ENCODE results near the gene ELL. TPM values are rescaled to one million over a fixed set of nuclear protein-coding genes. Genes with fewer than 3 reads are reported as not detected.

The ELL gene
- total RNA-seq, 1 experiment from 2014 or later: 17.3 TPM

DNA sequence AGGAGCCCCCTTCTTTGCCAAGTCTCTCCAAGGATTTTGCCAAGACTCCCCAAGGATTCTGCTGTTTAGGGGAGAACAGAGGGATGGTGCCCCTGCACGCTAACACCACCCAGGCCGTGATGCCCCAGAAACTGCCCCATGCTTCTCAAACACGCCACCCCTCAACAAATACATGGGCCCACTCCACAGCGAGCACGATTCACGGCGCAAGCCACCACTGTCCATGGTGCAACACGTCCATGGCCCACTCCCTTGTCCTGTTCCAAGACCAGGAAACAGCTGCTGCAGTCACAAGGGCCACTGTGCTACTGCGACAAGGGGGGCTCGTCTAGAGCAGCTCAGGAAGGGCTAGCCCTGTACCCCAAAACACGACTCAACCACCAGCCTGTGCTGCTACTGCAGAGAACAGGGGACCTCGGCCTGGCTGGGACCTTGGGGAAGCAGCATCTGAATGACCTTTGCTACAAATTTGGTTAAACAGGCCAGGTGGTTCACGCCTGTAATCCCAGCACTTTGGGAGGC lies 47.4 kb downstream of the ELL start (continued):
- TF ChIP-seq NFE2L1 (CRISPR knock-in tag; IDR thresholded peaks at IDR 0.05): no peak
- TF ChIP-seq, protein P1, sequence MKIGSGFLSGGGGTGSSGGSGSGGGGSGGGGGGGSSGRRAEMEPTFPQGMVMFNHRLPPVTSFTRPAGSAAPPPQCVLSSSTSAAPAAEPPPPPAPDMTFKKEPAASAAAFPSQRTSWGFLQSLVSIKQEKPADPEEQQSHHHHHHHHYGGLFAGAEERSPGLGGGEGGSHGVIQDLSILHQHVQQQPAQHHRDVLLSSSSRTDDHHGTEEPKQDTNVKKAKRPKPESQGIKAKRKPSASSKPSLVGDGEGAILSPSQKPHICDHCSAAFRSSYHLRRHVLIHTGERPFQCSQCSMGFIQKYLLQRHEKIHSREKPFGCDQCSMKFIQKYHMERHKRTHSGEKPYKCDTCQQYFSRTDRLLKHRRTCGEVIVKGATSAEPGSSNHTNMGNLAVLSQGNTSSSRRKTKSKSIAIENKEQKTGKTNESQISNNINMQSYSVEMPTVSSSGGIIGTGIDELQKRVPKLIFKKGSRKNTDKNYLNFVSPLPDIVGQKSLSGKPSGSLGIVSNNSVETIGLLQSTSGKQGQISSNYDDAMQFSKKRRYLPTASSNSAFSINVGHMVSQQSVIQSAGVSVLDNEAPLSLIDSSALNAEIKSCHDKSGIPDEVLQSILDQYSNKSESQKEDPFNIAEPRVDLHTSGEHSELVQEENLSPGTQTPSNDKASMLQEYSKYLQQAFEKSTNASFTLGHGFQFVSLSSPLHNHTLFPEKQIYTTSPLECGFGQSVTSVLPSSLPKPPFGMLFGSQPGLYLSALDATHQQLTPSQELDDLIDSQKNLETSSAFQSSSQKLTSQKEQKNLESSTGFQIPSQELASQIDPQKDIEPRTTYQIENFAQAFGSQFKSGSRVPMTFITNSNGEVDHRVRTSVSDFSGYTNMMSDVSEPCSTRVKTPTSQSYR (CRISPR knock-in tag; IDR thresholded peaks at IDR 0.05): no peak
- TF ChIP-seq, protein P2, sequence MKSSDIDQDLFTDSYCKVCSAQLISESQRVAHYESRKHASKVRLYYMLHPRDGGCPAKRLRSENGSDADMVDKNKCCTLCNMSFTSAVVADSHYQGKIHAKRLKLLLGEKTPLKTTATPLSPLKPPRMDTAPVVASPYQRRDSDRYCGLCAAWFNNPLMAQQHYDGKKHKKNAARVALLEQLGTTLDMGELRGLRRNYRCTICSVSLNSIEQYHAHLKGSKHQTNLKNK (CRISPR knock-in tag; IDR thresholded peaks at IDR 0.05): no peak
- no peak for TF ChIP-seq NFYB (CRISPR knock-in tag; conservative IDR thresholded peaks at IDR 0.05; ENCODE audit: low read depth)
- TF ChIP-seq ZNF232 (CRISPR knock-in tag; IDR thresholded peaks at IDR 0.05): no peak
- TF ChIP-seq, protein P3, sequence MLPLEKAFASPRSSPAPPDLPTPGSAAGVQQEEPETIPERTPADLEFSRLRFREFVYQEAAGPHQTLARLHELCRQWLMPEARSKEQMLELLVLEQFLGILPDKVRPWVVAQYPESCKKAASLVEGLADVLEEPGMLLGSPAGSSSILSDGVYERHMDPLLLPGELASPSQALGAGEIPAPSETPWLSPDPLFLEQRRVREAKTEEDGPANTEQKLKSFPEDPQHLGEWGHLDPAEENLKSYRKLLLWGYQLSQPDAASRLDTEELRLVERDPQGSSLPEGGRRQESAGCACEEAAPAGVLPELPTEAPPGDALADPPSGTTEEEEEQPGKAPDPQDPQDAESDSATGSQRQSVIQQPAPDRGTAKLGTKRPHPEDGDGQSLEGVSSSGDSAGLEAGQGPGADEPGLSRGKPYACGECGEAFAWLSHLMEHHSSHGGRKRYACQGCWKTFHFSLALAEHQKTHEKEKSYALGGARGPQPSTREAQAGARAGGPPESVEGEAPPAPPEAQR (CRISPR knock-in tag; IDR thresholded peaks at IDR 0.05): no peak
- TF ChIP-seq TCF7 (CRISPR knock-in tag; IDR thresholded peaks at IDR 0.05; ENCODE audit: low read depth): no peak

DNA sequence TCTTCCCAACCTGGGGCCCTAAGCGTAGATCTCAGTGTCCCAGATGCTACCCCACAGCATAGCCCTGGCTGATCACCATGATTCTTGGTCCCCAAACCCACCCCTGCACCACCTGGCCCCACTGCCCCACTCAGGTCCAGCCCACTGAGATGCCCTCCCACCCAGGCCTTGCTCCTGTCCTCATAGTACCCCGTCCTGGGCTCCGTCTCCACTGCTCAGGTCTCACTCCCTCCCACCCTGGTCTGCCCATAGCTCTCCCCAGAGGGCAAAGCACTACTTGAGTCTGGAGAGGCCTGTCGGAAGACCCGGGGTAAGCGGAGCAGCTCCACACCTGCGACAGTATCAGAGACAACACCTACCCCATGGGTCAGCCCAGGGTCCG lies 48.2 kb downstream of the ELL start:
- no peak for DNase-seq (ENCODE audit: low spot score)
- ChIA-PET POLR2A (interaction anchor here (0.8 kb wide), 1 partner anchor 15 kb away, joined by 3 read pairs; no protein-coding TSS in a partner anchor), CTCF (interaction anchor here (1.0 to 1.5 kb wide), 4 partner anchors 9 to 365 kb away, joined by 3 to 5 read pairs (median 4); no protein-coding TSS in a partner anchor)
- H3K27me3 Mint-ChIP-seq (ENCODE audit: low read depth): no peaks in the 10 kb centered on the region
- H3K4me1 Mint-ChIP-seq: peaks cover 32% of the 10 kb centered on the region
- TF ChIP-seq, protein P4, sequence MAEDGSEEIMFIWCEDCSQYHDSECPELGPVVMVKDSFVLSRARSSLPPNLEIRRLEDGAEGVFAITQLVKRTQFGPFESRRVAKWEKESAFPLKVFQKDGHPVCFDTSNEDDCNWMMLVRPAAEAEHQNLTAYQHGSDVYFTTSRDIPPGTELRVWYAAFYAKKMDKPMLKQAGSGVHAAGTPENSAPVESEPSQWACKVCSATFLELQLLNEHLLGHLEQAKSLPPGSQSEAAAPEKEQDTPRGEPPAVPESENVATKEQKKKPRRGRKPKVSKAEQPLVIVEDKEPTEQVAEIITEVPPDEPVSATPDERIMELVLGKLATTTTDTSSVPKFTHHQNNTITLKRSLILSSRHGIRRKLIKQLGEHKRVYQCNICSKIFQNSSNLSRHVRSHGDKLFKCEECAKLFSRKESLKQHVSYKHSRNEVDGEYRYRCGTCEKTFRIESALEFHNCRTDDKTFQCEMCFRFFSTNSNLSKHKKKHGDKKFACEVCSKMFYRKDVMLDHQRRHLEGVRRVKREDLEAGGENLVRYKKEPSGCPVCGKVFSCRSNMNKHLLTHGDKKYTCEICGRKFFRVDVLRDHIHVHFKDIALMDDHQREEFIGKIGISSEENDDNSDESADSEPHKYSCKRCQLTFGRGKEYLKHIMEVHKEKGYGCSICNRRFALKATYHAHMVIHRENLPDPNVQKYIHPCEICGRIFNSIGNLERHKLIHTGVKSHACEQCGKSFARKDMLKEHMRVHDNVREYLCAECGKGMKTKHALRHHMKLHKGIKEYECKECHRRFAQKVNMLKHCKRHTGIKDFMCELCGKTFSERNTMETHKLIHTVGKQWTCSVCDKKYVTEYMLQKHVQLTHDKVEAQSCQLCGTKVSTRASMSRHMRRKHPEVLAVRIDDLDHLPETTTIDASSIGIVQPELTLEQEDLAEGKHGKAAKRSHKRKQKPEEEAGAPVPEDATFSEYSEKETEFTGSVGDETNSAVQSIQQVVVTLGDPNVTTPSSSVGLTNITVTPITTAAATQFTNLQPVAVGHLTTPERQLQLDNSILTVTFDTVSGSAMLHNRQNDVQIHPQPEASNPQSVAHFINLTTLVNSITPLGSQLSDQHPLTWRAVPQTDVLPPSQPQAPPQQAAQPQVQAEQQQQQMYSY (CRISPR knock-in tag; IDR thresholded peaks at IDR 0.05): 0 out of 2 replicates have a peak, but pooled peaks have one; percentile 39
- no peak for TF ChIP-seq TP53 (CRISPR knock-in tag; IDR thresholded peaks at IDR 0.05)
- no peak overlapping the region for H3K4me3 Mint-ChIP-seq
- no peak overlapping the region for H3K27ac Mint-ChIP-seq
- no peak for ATAC-seq
- no peaks in the 10 kb centered on the region for H3K9me3 Mint-ChIP-seq
- no peaks in the 10 kb centered on the region for H3K36me3 Mint-ChIP-seq

DNA sequence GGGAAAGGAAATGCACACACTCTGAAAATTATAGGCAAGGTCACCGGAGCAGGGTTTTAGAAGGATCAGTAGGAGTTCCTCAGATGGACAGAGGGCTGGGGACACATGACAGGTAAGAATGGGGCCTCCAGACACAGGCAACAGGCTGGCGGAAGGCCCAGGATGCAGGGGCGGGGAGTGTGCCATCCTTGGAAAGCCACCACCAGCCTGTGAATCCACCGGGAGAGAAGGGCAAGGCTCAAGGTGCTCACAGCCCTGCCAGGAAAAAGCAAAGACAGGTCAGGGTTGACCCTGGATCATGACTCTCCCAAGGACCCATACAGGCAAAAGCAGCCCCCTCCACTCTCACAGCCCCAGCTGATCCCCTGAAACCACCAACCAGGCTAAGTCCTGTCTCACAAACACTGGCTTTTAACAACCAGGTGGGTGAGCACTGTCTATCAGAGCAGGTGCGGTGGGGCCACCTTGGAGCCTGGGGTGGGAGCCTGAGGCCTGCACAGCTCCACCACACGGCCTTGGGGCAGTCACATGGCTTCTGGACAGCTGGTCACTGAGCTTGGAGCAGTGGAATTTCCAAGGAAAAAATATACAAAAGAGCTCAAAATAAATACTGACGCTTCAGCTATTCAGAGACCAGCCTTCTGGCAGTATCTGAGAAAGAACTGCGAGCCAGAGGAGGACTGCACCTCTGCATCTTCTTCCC lies 48.7 kb downstream of the ELL start:
- Mint-ChIP-seq H3K27me3 (ENCODE audit: low read depth) (no peaks in the 10 kb centered on the region), H3K27ac (0 out of 2 replicates have a peak overlapping the region, but pooled peaks have one; percentile 8), H3K4me1 (peaks cover 30% of the 10 kb centered on the region), H3K4me3 (no peak overlapping the region), H3K9me3 (no peaks in the 10 kb centered on the region), H3K36me3 (no peaks in the 10 kb centered on the region)
- ChIA-PET POLR2A (no interaction called here), CTCF (interaction anchor here (1.0 to 1.5 kb wide), 4 partner anchors 10 to 365 kb away, joined by 3 to 5 read pairs (median 4); no protein-coding TSS in a partner anchor)
- ATAC-seq (no peak), DNase-seq (ENCODE audit: low spot score) (no peak)
- no peak for TF ChIP-seq EMX1 (CRISPR knock-in tag; IDR thresholded peaks at IDR 0.05)
- TF ChIP-seq, protein P5, sequence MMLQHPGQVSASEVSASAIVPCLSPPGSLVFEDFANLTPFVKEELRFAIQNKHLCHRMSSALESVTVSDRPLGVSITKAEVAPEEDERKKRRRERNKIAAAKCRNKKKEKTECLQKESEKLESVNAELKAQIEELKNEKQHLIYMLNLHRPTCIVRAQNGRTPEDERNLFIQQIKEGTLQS (CRISPR knock-in tag; conservative IDR thresholded peaks at IDR 0.05): no peak
- TF ChIP-seq ETV6 (CRISPR knock-in tag; IDR thresholded peaks at IDR 0.05): no peak
- no peak for TF ChIP-seq ZNF121 (CRISPR knock-in tag; IDR thresholded peaks at IDR 0.05)
- TF ChIP-seq TP53 (CRISPR knock-in tag; IDR thresholded peaks at IDR 0.05): no peak
- TF ChIP-seq, protein P6, sequence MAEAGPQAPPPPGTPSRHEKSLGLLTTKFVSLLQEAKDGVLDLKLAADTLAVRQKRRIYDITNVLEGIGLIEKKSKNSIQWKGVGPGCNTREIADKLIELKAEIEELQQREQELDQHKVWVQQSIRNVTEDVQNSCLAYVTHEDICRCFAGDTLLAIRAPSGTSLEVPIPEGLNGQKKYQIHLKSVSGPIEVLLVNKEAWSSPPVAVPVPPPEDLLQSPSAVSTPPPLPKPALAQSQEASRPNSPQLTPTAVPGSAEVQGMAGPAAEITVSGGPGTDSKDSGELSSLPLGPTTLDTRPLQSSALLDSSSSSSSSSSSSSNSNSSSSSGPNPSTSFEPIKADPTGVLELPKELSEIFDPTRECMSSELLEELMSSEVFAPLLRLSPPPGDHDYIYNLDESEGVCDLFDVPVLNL (CRISPR knock-in tag; IDR thresholded peaks at IDR 0.05; ENCODE audit: borderline replicate concordance, low read depth): no peak
- no peak for TF ChIP-seq SOX15 (CRISPR knock-in tag; IDR thresholded peaks at IDR 0.05)
- TF ChIP-seq, protein P7, sequence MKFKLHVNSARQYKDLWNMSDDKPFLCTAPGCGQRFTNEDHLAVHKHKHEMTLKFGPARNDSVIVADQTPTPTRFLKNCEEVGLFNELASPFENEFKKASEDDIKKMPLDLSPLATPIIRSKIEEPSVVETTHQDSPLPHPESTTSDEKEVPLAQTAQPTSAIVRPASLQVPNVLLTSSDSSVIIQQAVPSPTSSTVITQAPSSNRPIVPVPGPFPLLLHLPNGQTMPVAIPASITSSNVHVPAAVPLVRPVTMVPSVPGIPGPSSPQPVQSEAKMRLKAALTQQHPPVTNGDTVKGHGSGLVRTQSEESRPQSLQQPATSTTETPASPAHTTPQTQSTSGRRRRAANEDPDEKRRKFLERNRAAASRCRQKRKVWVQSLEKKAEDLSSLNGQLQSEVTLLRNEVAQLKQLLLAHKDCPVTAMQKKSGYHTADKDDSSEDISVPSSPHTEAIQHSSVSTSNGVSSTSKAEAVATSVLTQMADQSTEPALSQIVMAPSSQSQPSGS (CRISPR knock-in tag; IDR thresholded peaks at IDR 0.05; ENCODE audit: borderline replicate concordance, low read depth): no peak
- TF ChIP-seq, protein P2 (CRISPR knock-in tag; IDR thresholded peaks at IDR 0.05): no peak
